Chondrocyte (in vitro differentiated cells): ENCODE measurements around the gene MSRB1. TPM values are rescaled to one million over a fixed set of nuclear protein-coding genes. Genes with fewer than 3 reads are reported as not detected.
"Not testable (repeated sequence)": the region's sequence is repeated elsewhere in the genome, so short reads cannot be mapped to it uniquely, and the experiment has no call there.

Source experiments
- DNase-seq: peaks from one replicate; pipeline ENCODE4 v3.0.0; 2021; ENCODE audit warnings: mixed read lengths, low spot score
- H3K27ac Mint-ChIP-seq: one replicate; pipeline ENCODE4 v1.8.0; 2021; ENCODE audit warnings: mild to moderate bottlenecking, moderate library complexity, mixed read lengths; ENCODE audit not compliant: unreplicated experiment
- H3K27me3 Mint-ChIP-seq: 2 replicates; pipeline ENCODE4 v1.8.0; 2021; ENCODE audit warnings: low read depth, mixed read lengths
- H3K36me3 Mint-ChIP-seq: 2 replicates; pipeline ENCODE4 v1.8.0; 2021; ENCODE audit warnings: low read depth, mixed read lengths
- H3K4me1 Mint-ChIP-seq: 2 replicates; pipeline ENCODE4 v1.8.0; 2021; ENCODE audit warnings: low read depth, mild to moderate bottlenecking, mixed read lengths
- H3K4me3 Mint-ChIP-seq: one replicate; pipeline ENCODE4 v1.8.0; 2021; ENCODE audit warnings: mild to moderate bottlenecking, moderate library complexity, mixed read lengths; ENCODE audit not compliant: unreplicated experiment
- H3K9me3 Mint-ChIP-seq: 2 replicates; pipeline ENCODE4 v1.8.0; 2021; ENCODE audit warnings: low read depth, mixed read lengths
- CTCF ChIP-seq: fragments of 200-600 bp; sonication (generic); IDR thresholded peaks from 2 replicates; pipeline ENCODE4 v1.5.0; 2021; ENCODE audit warnings: antibody characterized with exemption, mild to moderate bottlenecking, moderate library complexity
- total RNA-seq: library from RNA; stranded (reverse); gene quantifications from 3 replicates; pipeline ENCODE4 v1.2.1, GENCODE V29; 2021

Gene MSRB1
- total RNA-seq, 1 donor from 2014 or later: 19.1 TPM

- H3K4me1 Mint-ChIP-seq: peaks cover 50% of the 10 kb centered on the region
- H3K27ac Mint-ChIP-seq: peak overlapping the region; percentile 96
- H3K4me3 Mint-ChIP-seq: peak overlapping the region; percentile 97
- H3K9me3 Mint-ChIP-seq: no peaks in the 10 kb centered on the region
- DNase-seq: no peak
- no peak for TF ChIP-seq CTCF
- H3K27me3 Mint-ChIP-seq: no peaks in the 10 kb centered on the region
- H3K36me3 Mint-ChIP-seq: peaks cover 15% of the 10 kb centered on the region
Observed at GRCh38 chr16:1960665-1961630, 17.9 kb upstream of the MSRB1 start.

DNA sequence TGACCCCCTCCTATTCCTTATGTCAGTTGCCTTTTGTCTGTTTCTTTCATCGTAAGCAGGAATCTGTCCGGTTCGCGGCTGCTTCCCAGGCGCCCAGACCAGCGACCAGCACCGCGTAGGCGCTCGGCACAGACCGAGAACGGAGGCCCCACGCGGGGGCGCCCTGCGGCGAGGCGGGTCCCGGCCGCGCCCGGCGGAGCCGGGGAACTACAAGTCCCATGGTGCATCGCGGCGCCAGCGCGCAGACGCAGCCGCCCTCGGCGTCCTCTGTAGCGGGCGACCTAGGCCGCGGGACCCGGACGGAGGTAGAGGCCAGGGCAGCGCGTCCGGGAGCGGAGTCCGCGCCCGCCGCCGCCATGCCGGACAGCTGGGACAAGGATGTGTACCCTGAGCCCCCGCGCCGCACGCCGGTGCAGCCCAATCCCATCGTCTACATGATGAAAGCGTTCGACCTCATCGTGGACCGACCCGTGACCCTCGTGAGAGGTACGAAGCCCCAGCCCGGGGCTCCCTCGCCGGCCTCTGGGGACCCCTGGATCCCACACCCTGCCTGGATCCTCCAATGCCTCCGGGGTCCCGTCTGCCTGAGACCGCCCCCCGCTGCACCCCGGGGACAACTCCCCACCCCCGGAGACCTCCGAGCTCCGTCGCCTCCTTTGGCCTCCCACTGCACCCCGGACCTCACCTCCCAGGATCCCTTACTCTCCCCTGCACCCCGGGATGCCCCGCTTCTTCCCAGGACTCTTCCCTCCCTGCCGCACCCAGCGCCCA lies 16.5 kb upstream of the MSRB1 start, which contains the start of gene NDUFB10:
Gene NDUFB10 (plus strand): TSS at position 270 of the 771 bp plus-strand sequence. CDS start 87 bp downstream, at position 357.
- Mint-ChIP-seq H3K36me3 (peaks cover 15% of the 10 kb centered on the region), H3K9me3 (no peaks in the 10 kb centered on the region), H3K4me1 (peaks cover 44% of the 10 kb centered on the region), H3K27ac (peak within 1 kb of the TSS; percentile 96), H3K27me3 (no peaks in the 10 kb centered on the region), H3K4me3 (peak within 1 kb of the TSS; percentile 97)
- peak; percentile 85 for DNase-seq
- TF ChIP-seq CTCF: peak; percentile 81

DNA sequence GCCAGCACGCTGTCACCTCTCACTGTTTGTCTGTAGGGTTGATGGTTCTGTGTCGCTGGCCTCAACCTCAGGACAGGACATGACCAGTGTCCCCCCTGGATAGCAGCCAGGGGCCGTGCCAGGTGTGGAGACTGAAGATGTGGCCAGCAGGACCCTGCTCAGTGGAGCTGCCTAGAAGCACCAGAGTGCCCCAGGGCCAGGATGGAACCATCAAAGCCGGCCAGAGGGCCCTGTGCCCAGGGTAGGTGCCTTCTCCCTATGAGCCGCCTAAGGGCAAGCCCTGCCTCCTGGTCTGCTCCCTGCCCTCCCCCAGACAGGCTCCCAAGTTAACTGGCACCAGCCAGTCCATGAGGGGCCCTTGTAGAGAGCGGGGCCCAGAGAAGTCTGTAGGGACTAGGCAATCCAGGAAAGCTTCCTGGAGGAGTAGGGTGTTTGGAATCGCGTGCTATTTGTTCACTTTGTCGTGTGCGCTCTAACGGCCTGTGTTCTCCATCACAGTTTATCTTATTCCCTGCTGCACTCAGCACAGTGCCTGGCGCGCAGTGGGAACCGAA lies 15.8 kb upstream of the MSRB1 start:
- H3K27ac Mint-ChIP-seq: peak overlapping the region; percentile 59
- no peak for TF ChIP-seq CTCF
- H3K27me3 Mint-ChIP-seq: no peaks in the 10 kb centered on the region
- H3K36me3 Mint-ChIP-seq: peaks cover 12% of the 10 kb centered on the region
- H3K4me1 Mint-ChIP-seq: peaks cover 40% of the 10 kb centered on the region
- peak overlapping the region; percentile 97 for H3K4me3 Mint-ChIP-seq
- no peak for DNase-seq
- H3K9me3 Mint-ChIP-seq: no peaks in the 10 kb centered on the region

DNA sequence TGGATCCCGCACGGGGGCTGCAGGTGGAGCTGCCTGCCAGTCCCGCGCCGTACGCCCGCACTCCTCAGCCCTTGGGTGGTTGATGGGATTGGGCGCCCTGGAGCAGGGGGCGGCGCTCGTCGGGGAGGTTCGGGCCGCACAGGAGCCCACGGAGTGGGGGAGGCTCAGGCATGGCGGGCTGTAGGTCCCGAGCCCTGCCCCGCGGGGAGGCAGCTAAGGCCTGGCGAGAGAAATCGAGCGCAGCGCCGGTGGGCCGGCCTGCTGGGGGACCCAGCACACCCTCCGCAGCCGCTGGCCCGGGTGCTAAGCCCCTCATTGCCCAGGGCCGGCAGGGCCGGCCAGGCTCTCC lies 15.1 kb upstream of the MSRB1 start:
- peak; percentile 75 for DNase-seq
- H3K4me1 Mint-ChIP-seq: peaks cover 33% of the 10 kb centered on the region
- H3K36me3 Mint-ChIP-seq, H3K9me3 Mint-ChIP-seq, H3K4me3 Mint-ChIP-seq, H3K27ac Mint-ChIP-seq, H3K27me3 Mint-ChIP-seq: not testable (repeated sequence)

DNA sequence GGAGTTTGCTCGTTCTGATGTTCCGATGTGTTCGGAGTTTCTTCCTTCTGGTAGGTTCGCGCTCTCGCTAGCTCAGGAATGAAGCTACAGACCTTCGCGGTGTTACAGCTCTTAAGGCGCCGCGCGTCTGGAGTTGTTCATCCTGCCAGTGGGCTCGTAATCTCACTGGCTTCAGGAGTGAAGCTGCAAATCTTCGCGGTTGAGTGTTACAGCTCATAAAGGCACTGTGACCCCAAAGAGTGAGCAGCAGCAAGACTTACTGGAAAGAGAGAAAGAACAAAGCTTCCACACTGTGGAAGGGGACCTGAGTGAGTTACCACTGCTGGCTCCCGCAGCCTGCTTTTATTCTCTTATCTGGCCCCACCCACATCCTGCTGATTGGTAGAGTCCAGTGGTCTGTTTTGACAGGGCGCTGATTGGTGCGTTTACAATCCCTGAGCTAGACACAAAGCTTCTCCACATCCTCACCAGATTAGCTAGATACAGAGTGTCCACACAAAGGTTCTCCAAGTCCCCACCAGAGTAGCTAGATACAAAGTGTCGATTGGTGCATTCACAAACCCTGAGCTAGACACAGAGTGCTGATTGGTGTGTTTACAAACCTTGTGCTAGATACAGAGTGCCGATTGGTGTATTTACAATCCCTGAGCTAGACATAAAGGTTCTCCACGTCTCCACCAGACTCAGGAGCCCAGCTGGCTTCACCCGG lies 14.6 kb upstream of the MSRB1 start:
- DNase-seq, H3K27me3 Mint-ChIP-seq, H3K4me3 Mint-ChIP-seq: not testable (repeated sequence)

More for the DNA sequence above, 14.6 kb upstream of the MSRB1 start:
- H3K4me1 Mint-ChIP-seq: peaks cover 28% of the 10 kb centered on the region
- not testable (repeated sequence) for H3K36me3 Mint-ChIP-seq, H3K27ac Mint-ChIP-seq, H3K9me3 Mint-ChIP-seq
